ENCODE results near the gene LRMDA.

Gene LRMDA

GRCh38 chr10:75544386-75544785 is 113.0 kb downstream of the LRMDA start:
- no peak for DNase-seq

GRCh38 chr10:75544993-75545706 is 113.7 kb downstream of the LRMDA start:
- no peak for DNase-seq

- no peak for DNase-seq
Observed at GRCh38 chr10:75546004-75546403, 114.6 kb downstream of the LRMDA start.

- DNase-seq, result no peak
Observed at GRCh38 chr10:75547391-75548298, 116.2 kb downstream of the LRMDA start.

GRCh38 chr10:75548356-75548755 is 116.9 kb downstream of the LRMDA start:
- DNase-seq, result no peak

GRCh38 chr10:75550191-75550590 is 118.8 kb downstream of the LRMDA start:
- DNase-seq, result no peak

GRCh38 chr10:75552171-75552570 is 120.7 kb downstream of the LRMDA start:
- no peak for DNase-seq

GRCh38 chr10:75553550-75553949 is 122.1 kb downstream of the LRMDA start:
- DNase-seq, result no peak

- DNase-seq, result no peak
Observed at GRCh38 chr10:75555323-75555722, 123.9 kb downstream of the LRMDA start.

- no peak for DNase-seq
Observed at GRCh38 chr10:75556320-75556719, 124.9 kb downstream of the LRMDA start.

GRCh38 chr10:75565286-75566251 is 134.1 kb downstream of the LRMDA start:
- no peak for DNase-seq

- DNase-seq, result no peak
Observed at GRCh38 chr10:75568450-75569130, 137.2 kb downstream of the LRMDA start.

GRCh38 chr10:75569506-75569905 is 138.1 kb downstream of the LRMDA start:
- DNase-seq, result no peak

- no peak for DNase-seq
Observed at GRCh38 chr10:75572478-75572877, 141.1 kb downstream of the LRMDA start.

- no peak for DNase-seq
Observed at GRCh38 chr10:75575940-75576339, 144.5 kb downstream of the LRMDA start.

GRCh38 chr10:75582102-75582501 is 150.7 kb downstream of the LRMDA start:
- no peak for DNase-seq

GRCh38 chr10:75585294-75585693 is 153.9 kb downstream of the LRMDA start:
- no peak for DNase-seq

- DNase-seq, result no peak
Observed at GRCh38 chr10:75586814-75587213, 155.4 kb downstream of the LRMDA start.

GRCh38 chr10:75588031-75588430 is 156.6 kb downstream of the LRMDA start:
- no peak for DNase-seq

GRCh38 chr10:75589895-75590654 is 158.7 kb downstream of the LRMDA start:
- no peak for DNase-seq

- no peak for DNase-seq
Observed at GRCh38 chr10:75592151-75592787, 160.8 kb downstream of the LRMDA start.

All from activated CD4-positive, alpha-beta T cell treated with anti-CD3 and anti-CD28 coated beads, Interleukin-2, Interleukin-6, amounts not matched to agents 100 ng/mL and 50 ng/mL, durations not matched to agents 16 hours and 8 hours (primary cell).